ENCODE measurements around the gene MSLN. TPM values are rescaled to one million over a fixed set of nuclear protein-coding genes. Genes with fewer than 3 reads are reported as not detected.

The MSLN gene
- total and polyA plus RNA-seq, 2 of the 13 experiments (the other 11 are each of a cell fraction or from before 2014, with no cell fraction given): 2.0 to 2.3 TPM

- 0 out of 2 replicates have a peak, but pooled peaks have one; percentile 9 for TF ChIP-seq ZNF710 (CRISPR knock-in tag; IDR thresholded peaks at IDR 0.05; ENCODE audit: borderline replicate concordance)
- no peak for TF ChIP-seq ZBTB25 (CRISPR knock-in tag; IDR thresholded peaks at IDR 0.05)
- TF ChIP-seq ZNF891 (CRISPR knock-in tag; IDR thresholded peaks at IDR 0.05): no peak
- TF ChIP-seq ZNF574 (CRISPR knock-in tag; IDR thresholded peaks at IDR 0.05): no peak
- TF ChIP-seq ZNF251 (CRISPR knock-in tag; IDR thresholded peaks at IDR 0.05): no peak
- 0 out of 2 replicates have a peak, but pooled peaks have one; percentile 2 for TF ChIP-seq ZNF253 (CRISPR knock-in tag; IDR thresholded peaks at IDR 0.05; ENCODE audit: borderline replicate concordance)
- no peak for TF ChIP-seq ZFP82 (CRISPR knock-in tag; IDR thresholded peaks at IDR 0.05; ENCODE audit: borderline replicate concordance)
- no peak for TF ChIP-seq ZNF569 (CRISPR knock-in tag; IDR thresholded peaks at IDR 0.05; ENCODE audit: borderline replicate concordance)
- TF ChIP-seq MXD3 (CRISPR knock-in tag; IDR thresholded peaks at IDR 0.05): peak; percentile 11; the same call in 1 of the 2 replicates
- 0 out of 2 replicates have a peak, but pooled peaks have one; percentile 4 for TF ChIP-seq ZNF609 (CRISPR knock-in tag; IDR thresholded peaks at IDR 0.05; ENCODE audit: borderline replicate concordance)
- no peak for TF ChIP-seq TOPORS (CRISPR knock-in tag; IDR thresholded peaks at IDR 0.05)
- 0 out of 2 replicates have a peak, but pooled peaks have one; percentile 5 for TF ChIP-seq MXD1 (CRISPR knock-in tag; IDR thresholded peaks at IDR 0.05)
- no peak for TF ChIP-seq ZIK1 (CRISPR knock-in tag; IDR thresholded peaks at IDR 0.05; ENCODE audit: borderline replicate concordance, low read depth)
- TF ChIP-seq NONO (IDR thresholded peaks at IDR 0.05): no peak
- TF ChIP-seq NONO (CRISPR knock-in tag; conservative IDR thresholded peaks at IDR 0.05): no peak
These were observed 38.6 kb upstream of the MSLN start (continued) for GRCh38 chr16:721765-722540.

Data from HepG2 (cell line).